ENCODE results near the gene SESN1.

Gene SESN1

DNA sequence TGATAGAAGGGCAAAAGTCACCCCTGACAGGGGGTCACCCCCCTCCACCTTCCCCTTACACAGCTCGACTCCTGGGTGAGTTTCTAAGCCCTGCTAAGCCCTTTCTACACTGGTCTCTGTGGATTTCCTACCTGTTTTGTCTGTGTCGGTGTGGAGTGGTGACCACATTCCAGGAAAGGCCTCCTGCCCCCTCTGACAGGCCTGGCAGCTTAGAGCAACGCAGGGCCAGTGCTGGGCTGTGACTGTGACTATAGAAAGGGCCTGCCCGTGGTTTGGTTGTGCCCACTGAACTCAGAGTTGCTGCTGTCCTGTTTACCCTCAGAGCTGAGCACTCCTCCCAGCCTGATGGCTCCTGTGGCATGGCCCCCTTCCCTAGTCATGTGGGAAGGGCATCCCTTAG lies 137.4 kb downstream of the SESN1 start:
- Histone ChIP-seq H3K79me2 (ENCODE audit: insufficient read depth, low read length) (no peaks in the 10 kb centered on the region), H3K9me3 (ENCODE audit: insufficient read depth, low read depth, low read length) (no peaks in the 10 kb centered on the region), H4K20me1 (ENCODE audit: insufficient read depth, low read length, poor library complexity, severe bottlenecking) (no peaks in the 10 kb centered on the region), H3K9ac (ENCODE audit: low read depth, low read length, poor library complexity, severe bottlenecking) (no peak overlapping the region), H3K27me3 (ENCODE audit: insufficient read depth, low read length, poor library complexity, severe bottlenecking) (no peaks in the 10 kb centered on the region), H3K36me3 (ENCODE audit: insufficient read depth, low read length) (no peaks in the 10 kb centered on the region), H3K4me2 (ENCODE audit: low read depth, low read length, poor library complexity, severe bottlenecking) (no peak overlapping the region), H3K4me3 (ENCODE audit: low read length, poor library complexity, severe bottlenecking) (no peak overlapping the region), H3K9me2 (replicated peaks; ENCODE audit: low read depth, low read length) (no peaks in the 10 kb centered on the region), H2AFZ (ENCODE audit: low read length) (no peak overlapping the region), H3K4me1 (ENCODE audit: insufficient read depth, low read length, poor library complexity, severe bottlenecking) (peaks cover 23% of the 10 kb centered on the region), H3F3A (ENCODE audit: low read depth) (no peaks in the 10 kb centered on the region)
- TF ChIP-seq, protein P1, sequence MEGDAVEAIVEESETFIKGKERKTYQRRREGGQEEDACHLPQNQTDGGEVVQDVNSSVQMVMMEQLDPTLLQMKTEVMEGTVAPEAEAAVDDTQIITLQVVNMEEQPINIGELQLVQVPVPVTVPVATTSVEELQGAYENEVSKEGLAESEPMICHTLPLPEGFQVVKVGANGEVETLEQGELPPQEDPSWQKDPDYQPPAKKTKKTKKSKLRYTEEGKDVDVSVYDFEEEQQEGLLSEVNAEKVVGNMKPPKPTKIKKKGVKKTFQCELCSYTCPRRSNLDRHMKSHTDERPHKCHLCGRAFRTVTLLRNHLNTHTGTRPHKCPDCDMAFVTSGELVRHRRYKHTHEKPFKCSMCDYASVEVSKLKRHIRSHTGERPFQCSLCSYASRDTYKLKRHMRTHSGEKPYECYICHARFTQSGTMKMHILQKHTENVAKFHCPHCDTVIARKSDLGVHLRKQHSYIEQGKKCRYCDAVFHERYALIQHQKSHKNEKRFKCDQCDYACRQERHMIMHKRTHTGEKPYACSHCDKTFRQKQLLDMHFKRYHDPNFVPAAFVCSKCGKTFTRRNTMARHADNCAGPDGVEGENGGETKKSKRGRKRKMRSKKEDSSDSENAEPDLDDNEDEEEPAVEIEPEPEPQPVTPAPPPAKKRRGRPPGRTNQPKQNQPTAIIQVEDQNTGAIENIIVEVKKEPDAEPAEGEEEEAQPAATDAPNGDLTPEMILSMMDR (conservative IDR thresholded peaks at IDR 0.05; ENCODE audit: low read length) = no peak
- TF ChIP-seq EZH2phosphoT487 (IDR thresholded peaks at IDR 0.05; ENCODE audit: borderline replicate concordance) = no peak

DNA sequence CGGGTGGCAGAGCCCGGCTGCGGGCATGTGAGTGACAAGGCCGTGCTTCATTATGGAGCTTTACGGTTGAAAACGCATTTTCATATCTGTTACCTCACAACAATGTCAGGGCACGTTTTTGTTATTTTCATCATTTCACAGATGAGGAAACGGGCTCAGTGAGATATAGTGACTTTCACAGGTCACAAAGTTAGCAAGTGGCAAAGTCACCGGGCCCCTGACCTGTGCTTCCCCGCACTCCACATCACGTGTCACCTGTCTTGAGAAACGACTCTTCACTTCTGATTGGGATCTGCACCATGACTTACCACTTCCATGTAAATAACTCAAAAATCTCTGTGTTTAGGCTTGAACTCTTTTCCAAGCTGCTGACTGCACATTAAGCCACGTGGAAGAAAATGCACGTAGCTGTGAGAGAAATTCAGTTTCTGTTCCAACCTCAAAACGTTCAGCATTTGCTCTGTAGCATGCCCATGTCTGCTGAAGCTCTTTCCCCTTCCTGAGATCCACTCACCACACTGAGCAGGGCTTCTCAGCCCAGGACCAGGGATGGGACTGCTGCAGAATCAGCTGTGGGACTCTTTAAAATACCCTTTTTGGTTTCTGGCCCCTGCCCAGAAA lies 139.2 kb downstream of the SESN1 start:
- no peak overlapping the region for H3K4me3 ChIP-seq (ENCODE audit: low read length, poor library complexity, severe bottlenecking)
- H3K9me3 ChIP-seq (ENCODE audit: insufficient read depth, low read depth, low read length) = no peaks in the 10 kb centered on the region
- no peak for TF ChIP-seq EZH2phosphoT487 (IDR thresholded peaks at IDR 0.05; ENCODE audit: borderline replicate concordance)
- TF ChIP-seq, protein P1 (conservative IDR thresholded peaks at IDR 0.05; ENCODE audit: low read length) = no peak
- H4K20me1 ChIP-seq (ENCODE audit: insufficient read depth, low read length, poor library complexity, severe bottlenecking) = no peaks in the 10 kb centered on the region
- H3K36me3 ChIP-seq (ENCODE audit: insufficient read depth, low read length) = no peaks in the 10 kb centered on the region
- no peaks in the 10 kb centered on the region for H3K27me3 ChIP-seq (ENCODE audit: insufficient read depth, low read length, poor library complexity, severe bottlenecking)
- no peaks in the 10 kb centered on the region for H3K79me2 ChIP-seq (ENCODE audit: insufficient read depth, low read length)
- no peak overlapping the region for H3K9ac ChIP-seq (ENCODE audit: low read depth, low read length, poor library complexity, severe bottlenecking)
- no peaks in the 10 kb centered on the region for H3F3A ChIP-seq (ENCODE audit: low read depth)
- no peak overlapping the region for H3K4me2 ChIP-seq (ENCODE audit: low read depth, low read length, poor library complexity, severe bottlenecking)
- no peak overlapping the region for H2AFZ ChIP-seq (ENCODE audit: low read length)
- H3K9me2 ChIP-seq (replicated peaks; ENCODE audit: low read depth, low read length) = no peaks in the 10 kb centered on the region
- H3K4me1 ChIP-seq (ENCODE audit: insufficient read depth, low read length, poor library complexity, severe bottlenecking) = peaks cover 20% of the 10 kb centered on the region

DNA sequence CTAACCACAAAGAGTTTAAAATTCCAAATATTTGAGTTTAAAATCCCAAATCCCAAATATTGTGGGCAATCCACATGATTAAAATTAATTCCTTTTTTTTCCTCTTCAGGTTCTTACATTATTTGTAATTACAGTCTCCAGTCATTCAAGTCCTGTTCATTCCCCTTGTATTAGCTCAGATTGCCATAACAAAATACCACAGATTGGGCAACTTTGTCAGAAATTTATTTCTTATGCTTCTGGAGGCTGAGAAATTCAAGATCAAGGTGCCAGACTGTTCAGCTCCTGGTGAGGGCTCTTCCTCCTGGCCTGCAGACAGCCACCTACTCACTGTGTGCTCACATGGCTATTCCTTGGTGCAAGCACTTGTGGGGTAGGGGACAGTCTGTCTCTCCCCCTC lies 141.0 kb downstream of the SESN1 start:
- no peaks in the 10 kb centered on the region for H3F3A ChIP-seq (ENCODE audit: low read depth)
- H3K79me2 ChIP-seq (ENCODE audit: insufficient read depth, low read length) = no peaks in the 10 kb centered on the region
- no peaks in the 10 kb centered on the region for H3K27me3 ChIP-seq (ENCODE audit: insufficient read depth, low read length, poor library complexity, severe bottlenecking)
- no peak overlapping the region for H3K4me2 ChIP-seq (ENCODE audit: low read depth, low read length, poor library complexity, severe bottlenecking)
- H3K36me3 ChIP-seq (ENCODE audit: insufficient read depth, low read length) = no peaks in the 10 kb centered on the region
- no peak overlapping the region for H2AFZ ChIP-seq (ENCODE audit: low read length)
- H3K9ac ChIP-seq (ENCODE audit: low read depth, low read length, poor library complexity, severe bottlenecking) = no peak overlapping the region
- H4K20me1 ChIP-seq (ENCODE audit: insufficient read depth, low read length, poor library complexity, severe bottlenecking) = no peaks in the 10 kb centered on the region
- TF ChIP-seq, protein P1 (conservative IDR thresholded peaks at IDR 0.05; ENCODE audit: low read length) = no peak
- TF ChIP-seq EZH2phosphoT487 (IDR thresholded peaks at IDR 0.05; ENCODE audit: borderline replicate concordance) = no peak
- no peaks in the 10 kb centered on the region for H3K9me2 ChIP-seq (replicated peaks; ENCODE audit: low read depth, low read length)
- H3K4me3 ChIP-seq (ENCODE audit: low read length, poor library complexity, severe bottlenecking) = no peak overlapping the region
- H3K4me1 ChIP-seq (ENCODE audit: insufficient read depth, low read length, poor library complexity, severe bottlenecking) = peaks cover 6% of the 10 kb centered on the region
- no peaks in the 10 kb centered on the region for H3K9me3 ChIP-seq (ENCODE audit: insufficient read depth, low read depth, low read length)
